GM03348 (cell line): ENCODE measurements around the gene HBS1L.
A peak's percentile ranks its signal among the peaks of the same experiment; 100 is the strongest.

ENCODE experiments used
- DNase-seq: peaks from one replicate; pipeline ENCODE4 v3.0.0; 2012; ENCODE audit warnings: low spot score

HBS1L gene

DNA sequence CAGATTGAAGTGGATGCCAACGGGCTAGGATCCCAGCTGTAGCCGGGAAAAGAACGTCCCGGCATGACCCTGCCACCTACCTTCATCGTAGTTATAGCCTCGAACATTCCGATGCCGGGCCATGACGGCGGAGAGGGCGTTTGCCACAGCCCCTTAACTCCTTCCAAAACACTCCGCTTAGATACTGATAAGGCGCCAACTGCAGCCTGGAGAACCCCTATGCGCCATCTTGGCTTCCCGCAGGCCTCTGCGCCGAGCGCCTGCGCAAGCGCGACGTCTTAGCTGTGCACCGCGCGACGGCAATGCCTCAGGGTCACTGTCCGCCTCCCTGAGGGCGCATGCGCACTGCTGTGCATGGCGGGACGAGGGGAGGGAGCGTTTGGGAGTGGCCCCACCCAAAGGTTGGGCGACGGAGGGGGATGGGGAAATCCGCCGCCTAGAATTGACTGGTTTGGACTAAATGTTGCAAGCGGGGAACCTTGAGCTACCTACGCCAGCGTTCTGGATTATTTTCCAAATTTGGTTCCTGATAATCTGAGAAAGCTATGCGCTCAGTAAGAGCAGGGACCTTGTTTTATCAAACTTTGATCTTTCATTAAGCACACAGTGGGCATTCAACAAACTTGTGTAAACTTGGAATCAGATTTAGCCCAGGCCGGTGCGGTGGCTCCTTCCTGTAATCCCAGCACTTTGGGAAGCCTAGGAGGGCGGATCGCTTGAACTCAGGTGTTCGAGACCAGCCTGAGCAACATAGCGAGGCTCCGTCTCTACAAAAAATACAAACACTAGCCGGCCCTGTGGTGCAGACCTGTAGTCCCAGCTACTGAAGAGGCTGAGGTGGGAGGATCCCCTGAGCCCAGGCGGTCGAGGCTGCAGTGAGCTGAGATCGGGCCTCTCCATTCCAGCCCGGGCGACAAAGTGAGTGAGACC lies at the start of gene HBS1L:
Gene HBS1L (minus strand): TSS at position 254 of the 930 bp plus-strand sequence. CDS start 131 bp downstream, at position 123.
- peak; percentile 99 for DNase-seq

DNA sequence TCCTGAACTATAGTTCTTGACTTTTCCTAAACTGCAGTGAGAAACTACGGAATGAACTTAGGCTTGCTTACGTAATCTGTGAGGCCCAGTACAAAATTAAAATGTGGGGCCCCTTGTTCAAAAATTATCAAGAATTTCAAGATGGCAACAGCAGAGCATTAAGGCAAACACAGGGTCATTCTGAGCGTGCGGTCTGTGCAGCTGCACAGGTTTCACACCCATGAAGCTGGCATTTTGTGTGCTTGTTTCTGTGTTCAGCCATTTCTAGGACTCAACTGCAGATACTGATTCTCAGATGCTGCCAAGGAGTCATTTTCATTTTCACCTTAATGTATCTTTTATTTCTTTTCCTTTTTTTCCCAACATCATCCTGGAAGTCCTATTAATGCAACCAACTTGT lies 49.6 kb upstream of the HBS1L start:
- DNase-seq = no peak

GRCh38 chr6:135102191-135102590 lies 47.6 kb upstream of the HBS1L start:
- no peak for DNase-seq

GRCh38 chr6:135097172-135097571 lies 42.5 kb upstream of the HBS1L start:
- no peak for DNase-seq

- DNase-seq = no peak
Measured at GRCh38 chr6:135096403-135097130, 41.9 kb upstream of the HBS1L start.

DNA sequence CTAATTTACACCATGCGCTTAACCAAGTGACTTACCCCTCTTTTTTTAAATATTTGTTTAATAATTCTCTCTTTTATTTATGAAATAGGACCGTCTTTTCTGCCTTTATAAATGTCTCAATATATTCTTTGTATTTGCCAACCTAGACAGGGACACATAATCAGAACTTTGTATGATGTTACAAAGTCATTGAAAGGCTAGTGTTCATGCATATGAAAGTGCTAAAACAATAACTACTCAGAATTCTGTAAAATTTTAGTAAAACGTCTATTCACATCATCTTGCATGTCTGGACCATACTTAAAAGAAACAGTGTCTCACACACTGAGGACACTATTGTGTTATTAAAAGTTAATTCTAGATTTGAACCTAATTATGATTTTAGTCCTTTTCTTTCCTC lies 41.1 kb upstream of the HBS1L start:
- DNase-seq = no peak

DNA sequence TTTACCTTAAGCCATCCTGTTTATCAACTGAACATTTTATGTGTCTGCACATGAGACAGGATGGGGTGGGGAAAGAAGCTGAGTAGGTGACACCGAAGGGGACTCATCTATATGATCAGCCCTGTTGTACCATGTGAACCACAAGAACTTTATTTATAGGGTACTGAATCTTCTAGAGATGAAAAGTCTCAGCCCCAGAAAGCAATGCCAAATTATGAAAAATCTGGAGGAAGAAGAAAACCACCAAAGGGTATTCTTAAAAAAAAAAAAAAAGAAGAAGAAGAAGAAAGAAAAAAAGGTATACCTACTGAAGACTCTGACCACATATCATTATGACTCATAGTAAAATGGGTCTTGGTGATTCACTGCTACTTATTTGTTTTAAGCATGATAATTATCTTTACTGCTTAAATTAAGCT lies 39.8 kb upstream of the HBS1L start:
- no peak for DNase-seq

DNA sequence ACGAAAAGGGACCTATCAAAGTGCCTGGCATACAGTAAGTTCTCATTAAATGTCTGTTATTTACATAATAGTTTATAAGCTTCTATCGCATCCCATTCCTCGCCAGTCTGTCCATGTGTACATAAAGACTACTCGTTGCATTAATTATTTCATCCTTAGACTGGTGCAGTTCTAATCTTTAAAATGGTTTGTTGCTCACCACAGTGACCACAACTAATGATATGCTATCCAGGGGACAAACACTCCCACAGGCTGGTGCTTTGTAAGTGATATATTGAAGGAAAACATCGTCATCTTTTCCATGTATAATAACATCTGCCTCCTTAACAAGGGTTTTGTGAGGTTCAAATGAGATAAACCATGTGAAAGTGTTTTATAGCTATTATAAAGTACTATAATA lies 39.0 kb upstream of the HBS1L start:
- DNase-seq = no peak

GRCh38 chr6:135092724-135093123 lies 38.1 kb upstream of the HBS1L start:
- DNase-seq = no peak

DNA sequence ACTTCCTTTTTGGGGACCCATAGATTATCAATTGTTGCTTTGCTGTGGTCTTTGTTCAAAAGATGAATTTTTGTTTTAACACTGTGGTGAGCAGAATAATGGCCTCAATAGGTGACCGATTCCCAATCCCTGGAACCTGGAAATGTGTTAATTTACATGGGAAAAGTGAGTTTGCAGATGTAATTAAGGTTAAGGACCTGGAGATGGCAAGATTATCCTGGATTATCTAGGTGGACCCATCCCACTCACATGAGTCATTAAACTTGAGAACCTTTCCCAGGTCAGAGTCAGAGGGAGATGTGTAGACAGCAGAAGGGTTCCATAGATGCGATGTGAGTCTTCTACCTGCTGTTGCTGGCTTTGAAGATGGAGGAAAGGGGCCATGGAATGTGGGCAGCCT lies 36.2 kb upstream of the HBS1L start:
- DNase-seq = no peak

GRCh38 chr6:135089901-135090300 lies 35.3 kb upstream of the HBS1L start:
- DNase-seq = no peak

DNA sequence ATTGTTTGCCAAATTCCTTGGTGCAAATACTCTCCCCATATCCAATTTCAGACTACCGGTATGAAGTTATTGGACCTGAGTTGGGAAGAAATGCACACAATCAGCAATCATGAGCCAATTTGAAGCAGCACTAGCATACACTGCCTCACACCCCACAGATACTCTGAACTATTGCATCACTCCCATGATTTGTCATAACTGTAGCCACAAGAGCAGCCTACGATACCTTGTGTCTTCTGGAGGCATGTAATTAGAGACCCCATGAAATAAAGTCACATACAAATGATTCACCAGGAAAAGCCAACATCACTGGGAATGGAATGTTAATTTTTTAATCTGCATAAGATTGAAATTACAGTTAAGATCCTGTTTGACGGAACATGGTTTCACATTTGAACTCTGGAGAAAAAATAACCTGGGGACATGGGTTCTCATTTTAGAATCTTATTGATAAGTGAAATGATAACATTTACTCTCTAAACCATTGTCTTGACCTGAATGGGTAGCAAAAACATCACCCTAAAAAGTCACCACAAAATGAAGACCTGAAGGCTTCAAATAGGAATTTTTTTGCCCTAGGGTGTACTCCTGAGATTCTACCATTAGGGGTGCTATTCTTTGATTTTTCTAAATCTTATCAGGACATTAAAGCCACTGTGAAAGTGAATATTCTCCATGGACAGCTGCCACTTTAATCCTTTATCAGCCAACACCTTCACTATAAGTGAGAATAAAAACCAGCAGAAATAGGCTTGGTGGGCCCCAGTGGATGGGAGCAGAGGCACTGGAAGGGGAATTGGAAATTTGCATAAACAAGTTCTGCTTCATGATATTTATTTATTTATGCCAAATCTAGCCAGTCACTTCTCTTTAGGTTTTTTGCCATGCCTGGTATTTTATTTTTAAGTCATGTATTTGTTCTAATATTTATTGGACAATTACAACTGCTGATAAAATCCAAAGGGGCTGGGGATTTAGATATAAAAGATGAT lies 34.5 kb upstream of the HBS1L start:
- peak; percentile 33 for DNase-seq

GRCh38 chr6:135088281-135088680 lies 33.7 kb upstream of the HBS1L start:
- DNase-seq = no peak

DNA sequence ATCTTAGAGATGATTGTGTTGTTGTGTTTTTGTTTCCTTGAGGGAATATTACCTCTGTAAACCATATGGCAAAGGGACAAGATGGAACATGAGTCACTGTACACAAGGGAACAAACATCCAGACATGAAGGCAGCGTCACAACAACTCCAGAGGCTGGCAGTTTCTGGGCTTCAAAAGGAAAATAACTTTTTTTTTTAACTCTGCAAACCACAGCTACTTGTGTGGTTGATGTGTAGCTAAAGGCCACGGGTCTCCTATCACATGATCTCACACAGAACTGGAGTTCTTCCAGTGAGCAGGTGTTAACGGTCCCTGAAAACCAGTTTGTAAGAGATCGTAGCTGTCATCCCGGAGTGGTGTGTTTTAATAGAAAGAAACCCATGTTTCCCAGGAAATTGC lies 33.2 kb upstream of the HBS1L start:
- DNase-seq = no peak

- DNase-seq = no peak
Measured at GRCh38 chr6:135087403-135087802, 32.8 kb upstream of the HBS1L start.

GRCh38 chr6:135086414-135086764 lies 31.8 kb upstream of the HBS1L start:
- DNase-seq = no peak

- no peak for DNase-seq
Measured at GRCh38 chr6:135085700-135086413, 31.2 kb upstream of the HBS1L start.

DNA sequence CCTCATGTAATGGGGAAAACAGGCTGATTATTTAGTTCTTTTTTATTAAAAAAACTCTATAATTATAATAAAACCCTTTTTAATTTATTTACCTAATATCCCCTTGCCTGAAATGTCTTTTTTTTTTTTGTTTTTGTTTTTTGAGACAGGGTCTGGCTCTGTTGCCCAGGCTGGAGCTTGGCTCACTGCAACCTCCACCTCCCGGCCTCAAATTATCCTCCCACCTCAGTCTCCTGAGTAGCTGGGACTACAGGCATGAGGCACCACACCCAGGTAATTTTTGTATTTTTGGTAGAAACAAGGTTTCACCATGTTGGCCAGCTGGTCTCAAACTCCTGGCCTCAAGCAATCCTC lies 30.3 kb upstream of the HBS1L start:
- no peak for DNase-seq

GRCh38 chr6:135084001-135084915 lies 29.6 kb upstream of the HBS1L start:
- no peak for DNase-seq

- no peak for DNase-seq
Measured at GRCh38 chr6:135081966-135082365, 27.3 kb upstream of the HBS1L start.
